ENCODE results near the gene ZNF43. TPM values are rescaled to one million over a fixed set of nuclear protein-coding genes. Genes with fewer than 3 reads are reported as not detected.
"Not testable (repeated sequence)": the region's sequence is repeated elsewhere in the genome, so short reads cannot be mapped to it uniquely, and the experiment has no call there.

ZNF43 gene
- total RNA-seq = 10 to 100 TPM; 25.8 to 27.8 TPM

DNA sequence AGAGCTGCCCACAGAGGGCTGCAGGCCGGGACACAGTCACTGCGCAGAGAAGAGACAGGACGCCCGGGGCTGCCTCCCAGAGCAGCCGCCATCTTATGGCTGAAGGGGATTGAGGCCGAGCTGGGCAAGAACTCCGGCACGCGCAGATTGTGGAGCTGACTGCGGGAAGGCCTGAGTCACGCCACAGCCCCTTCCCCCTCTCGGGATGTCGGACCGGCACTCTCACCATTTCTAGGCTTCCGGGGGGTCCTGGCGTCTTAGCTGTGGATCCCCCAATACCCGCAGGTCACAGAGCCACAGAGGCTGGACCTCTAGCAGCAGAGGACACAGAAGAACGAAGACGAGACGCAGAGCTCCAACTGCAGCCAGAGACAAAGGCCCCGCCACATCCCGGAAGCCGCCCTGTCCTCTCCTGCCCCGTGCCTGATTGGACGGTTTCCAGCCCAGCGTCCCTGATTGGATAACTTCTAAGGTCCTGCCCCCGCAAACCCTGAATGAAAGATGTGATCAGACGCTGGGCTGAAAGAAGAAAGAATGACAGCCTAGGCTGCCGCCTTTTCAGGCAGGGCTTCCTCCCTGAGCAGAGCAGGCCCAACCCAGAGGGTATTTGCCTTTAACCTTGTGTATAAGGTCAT lies at the start of gene ZNF43:
TSS of gene ZNF43 (minus strand) at position 373 of the 635 bp plus-strand sequence. CDS start at position 229, 144 bp downstream.
- Mint-ChIP-seq H3K27ac (peak within 1 kb of the TSS; percentile 99), H3K27me3 (ENCODE audit: low read depth) (no peaks in the 10 kb centered on the region), H3K9me3 (peaks cover 11% of the 10 kb centered on the region), H3K36me3 (ENCODE audit: low read depth) (peaks cover 62% of the 10 kb centered on the region), H3K4me3 (peak within 1 kb of the TSS; percentile 98), H3K4me1 (ENCODE audit: low read depth) (peaks cover 37% of the 10 kb centered on the region)
- CTCF ChIA-PET = interaction anchor here (1.4 to 1.6 kb wide), 2 partner anchors 9 to 16 kb away, joined by 5 to 7 read pairs; no protein-coding TSS in a partner anchor
- intact Hi-C loops (cut with micrococcal nuclease) = loop anchor here (1.0 to 10.0 kb wide), 7 partner anchors 10 to 1174 kb away; partner anchors contain the start of genes ZNF100, ZNF429, ZNF430 and ZNF626
- DNase-seq = peak; percentile 97

- CTCF ChIA-PET; H3K36me3 Mint-ChIP-seq (ENCODE audit: low read depth); intact Hi-C loops (cut with micrococcal nuclease); DNase-seq; H3K27ac Mint-ChIP-seq; H3K4me1 Mint-ChIP-seq (ENCODE audit: low read depth); H3K9me3 Mint-ChIP-seq; H3K4me3 Mint-ChIP-seq: not testable (repeated sequence)
- H3K27me3 Mint-ChIP-seq (ENCODE audit: low read depth) = peaks cover 14% of the 10 kb centered on the region
Observed at GRCh38 chr19:21885516-21885915, 49.5 kb upstream of the ZNF43 start.

DNA sequence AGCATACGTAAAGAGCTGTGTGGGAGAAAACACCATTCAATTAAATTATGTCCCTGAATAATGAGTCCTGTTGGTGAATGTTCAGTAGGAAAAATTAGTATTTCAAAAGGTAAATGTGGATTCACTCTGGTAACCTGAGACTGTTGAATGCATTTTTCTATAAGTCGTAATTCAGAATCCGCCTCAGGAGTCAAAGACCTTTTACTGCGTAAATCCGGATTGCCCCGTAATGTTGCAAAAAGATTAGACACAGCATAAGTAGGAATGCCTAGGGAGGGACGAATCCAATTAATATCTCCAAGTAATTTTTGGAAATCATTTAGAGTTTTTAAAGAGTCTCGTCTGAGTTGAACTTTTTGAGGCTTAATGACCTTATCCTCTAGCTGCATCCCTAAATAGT lies 48.8 kb upstream of the ZNF43 start:
- DNase-seq; CTCF ChIA-PET; H3K27ac Mint-ChIP-seq; H3K4me3 Mint-ChIP-seq; H3K9me3 Mint-ChIP-seq; H3K36me3 Mint-ChIP-seq (ENCODE audit: low read depth); intact Hi-C loops (cut with micrococcal nuclease); H3K4me1 Mint-ChIP-seq (ENCODE audit: low read depth): not testable (repeated sequence)
- H3K27me3 Mint-ChIP-seq (ENCODE audit: low read depth) = peaks cover 14% of the 10 kb centered on the region

DNA sequence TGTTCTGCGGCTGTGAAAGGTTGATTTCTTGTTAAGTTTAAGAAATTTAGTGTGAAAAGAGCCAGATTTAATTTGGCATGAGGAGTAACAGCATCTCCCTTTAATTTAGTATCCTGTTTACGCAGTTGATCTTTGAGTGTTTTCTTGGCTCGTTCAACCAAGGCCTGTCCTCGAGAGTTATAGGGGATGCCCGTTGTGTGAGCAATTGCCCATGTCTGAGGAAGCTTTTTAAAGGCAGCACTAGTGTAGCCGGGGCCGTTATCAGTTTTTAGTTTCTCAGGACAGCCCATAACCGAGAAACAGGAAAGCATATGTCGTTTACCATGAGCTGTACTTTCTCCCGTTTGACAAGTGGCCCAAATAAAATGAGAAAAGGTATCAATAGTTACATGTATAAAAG lies 47.5 kb upstream of the ZNF43 start:
- Mint-ChIP-seq H3K4me1 (ENCODE audit: low read depth) (no peaks in the 10 kb centered on the region), H3K27ac (no peak overlapping the region), H3K27me3 (ENCODE audit: low read depth) (peaks cover 10% of the 10 kb centered on the region), H3K4me3 (no peak overlapping the region), H3K36me3 (ENCODE audit: low read depth) (no peaks in the 10 kb centered on the region), H3K9me3 (no peaks in the 10 kb centered on the region)
- DNase-seq = no peak
- intact Hi-C loops (cut with micrococcal nuclease) = no loop called here
- CTCF ChIA-PET = no interaction called here

GRCh38 chr19:21880761-21881160 lies 44.8 kb upstream of the ZNF43 start:
- H3K9me3 Mint-ChIP-seq; H3K27ac Mint-ChIP-seq; H3K4me3 Mint-ChIP-seq; H3K36me3 Mint-ChIP-seq (ENCODE audit: low read depth); CTCF ChIA-PET; H3K4me1 Mint-ChIP-seq (ENCODE audit: low read depth); intact Hi-C loops (cut with micrococcal nuclease): not testable (repeated sequence)
- DNase-seq = peak; percentile 43
- peaks cover 10% of the 10 kb centered on the region for H3K27me3 Mint-ChIP-seq (ENCODE audit: low read depth)

- Mint-ChIP-seq H3K27ac (no peak overlapping the region), H3K27me3 (ENCODE audit: low read depth) (peaks cover 2% of the 10 kb centered on the region), H3K4me3 (no peak overlapping the region), H3K4me1 (ENCODE audit: low read depth) (no peaks in the 10 kb centered on the region), H3K36me3 (ENCODE audit: low read depth) (no peaks in the 10 kb centered on the region), H3K9me3 (no peaks in the 10 kb centered on the region)
- intact Hi-C loops (cut with micrococcal nuclease) = no loop called here
- no peak for DNase-seq
- CTCF ChIA-PET = no interaction called here
Observed at GRCh38 chr19:21878646-21879045, 42.7 kb upstream of the ZNF43 start.

DNA sequence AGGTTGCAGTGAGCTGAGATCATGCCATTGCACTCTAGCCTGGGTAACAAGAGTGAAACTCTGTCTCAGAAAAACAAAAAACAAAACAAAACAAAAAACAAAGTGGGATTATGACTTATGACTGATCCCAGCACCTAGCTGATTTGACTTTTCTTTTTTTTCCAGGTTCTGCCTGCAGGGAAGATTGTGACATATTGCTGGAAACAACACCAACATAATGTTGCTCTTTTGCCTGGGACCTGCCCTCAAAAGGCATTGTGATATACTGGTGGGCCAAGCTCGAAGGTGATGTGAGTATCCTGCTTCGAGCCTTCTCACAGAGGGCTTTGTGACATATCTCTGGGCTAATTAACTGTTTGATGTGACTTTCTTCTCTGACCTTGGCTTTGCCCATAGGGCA lies 42.0 kb upstream of the ZNF43 start:
- no peak overlapping the region for H3K27ac Mint-ChIP-seq
- H3K9me3 Mint-ChIP-seq = no peaks in the 10 kb centered on the region
- CTCF ChIA-PET = interaction anchor here (0.6 kb wide), 1 partner anchor 325 kb away, joined by 3 read pairs; no protein-coding TSS in a partner anchor
- DNase-seq = no peak
- no peaks in the 10 kb centered on the region for H3K27me3 Mint-ChIP-seq (ENCODE audit: low read depth)
- intact Hi-C loops (cut with micrococcal nuclease) = no loop called here
- no peaks in the 10 kb centered on the region for H3K36me3 Mint-ChIP-seq (ENCODE audit: low read depth)
- H3K4me1 Mint-ChIP-seq (ENCODE audit: low read depth) = no peaks in the 10 kb centered on the region
- H3K4me3 Mint-ChIP-seq = no peak overlapping the region

DNA sequence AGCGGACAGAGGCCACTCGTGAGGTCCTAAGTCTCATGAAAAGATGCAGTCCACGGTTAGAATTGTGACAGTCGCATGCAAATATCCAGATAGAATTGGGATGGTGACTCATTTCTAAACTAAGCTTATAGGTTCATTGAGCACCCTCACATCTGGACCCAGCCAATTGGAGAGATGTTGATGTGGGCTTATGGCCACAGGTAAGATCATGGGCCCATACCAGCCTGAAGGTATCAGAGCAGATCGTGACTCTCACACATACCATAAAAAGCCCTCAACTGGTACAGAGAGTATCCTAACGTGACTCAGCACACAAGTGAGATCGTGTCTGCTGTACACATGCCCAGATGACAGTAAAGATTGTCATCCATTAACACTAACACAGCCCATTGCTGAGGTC lies 40.6 kb upstream of the ZNF43 start:
- H3K4me3 Mint-ChIP-seq, CTCF ChIA-PET, H3K9me3 Mint-ChIP-seq: not testable (repeated sequence)

GRCh38 chr19:21856773-21857514 lies 21.0 kb upstream of the ZNF43 start:
- CTCF ChIA-PET = no interaction called here
- intact Hi-C loops (cut with micrococcal nuclease) = loop anchor here (10.0 kb wide), 4 partner anchors 462 to 1538 kb away; partner anchors contain the start of genes ZNF492, ZNF493, ZNF85 and ZNF91
- Mint-ChIP-seq H3K27me3 (ENCODE audit: low read depth) (peaks cover 3% of the 10 kb centered on the region), H3K9me3 (no peaks in the 10 kb centered on the region), H3K4me3 (no peak overlapping the region), H3K27ac (no peak overlapping the region), H3K4me1 (ENCODE audit: low read depth) (peaks cover 11% of the 10 kb centered on the region), H3K36me3 (ENCODE audit: low read depth) (no peaks in the 10 kb centered on the region)
- no peak for DNase-seq

More for the DNA sequence above, 40.6 kb upstream of the ZNF43 start:
- H3K27me3 Mint-ChIP-seq (ENCODE audit: low read depth); H3K27ac Mint-ChIP-seq; DNase-seq; intact Hi-C loops (cut with micrococcal nuclease); H3K36me3 Mint-ChIP-seq (ENCODE audit: low read depth); H3K4me1 Mint-ChIP-seq (ENCODE audit: low read depth): not testable (repeated sequence)

DNA sequence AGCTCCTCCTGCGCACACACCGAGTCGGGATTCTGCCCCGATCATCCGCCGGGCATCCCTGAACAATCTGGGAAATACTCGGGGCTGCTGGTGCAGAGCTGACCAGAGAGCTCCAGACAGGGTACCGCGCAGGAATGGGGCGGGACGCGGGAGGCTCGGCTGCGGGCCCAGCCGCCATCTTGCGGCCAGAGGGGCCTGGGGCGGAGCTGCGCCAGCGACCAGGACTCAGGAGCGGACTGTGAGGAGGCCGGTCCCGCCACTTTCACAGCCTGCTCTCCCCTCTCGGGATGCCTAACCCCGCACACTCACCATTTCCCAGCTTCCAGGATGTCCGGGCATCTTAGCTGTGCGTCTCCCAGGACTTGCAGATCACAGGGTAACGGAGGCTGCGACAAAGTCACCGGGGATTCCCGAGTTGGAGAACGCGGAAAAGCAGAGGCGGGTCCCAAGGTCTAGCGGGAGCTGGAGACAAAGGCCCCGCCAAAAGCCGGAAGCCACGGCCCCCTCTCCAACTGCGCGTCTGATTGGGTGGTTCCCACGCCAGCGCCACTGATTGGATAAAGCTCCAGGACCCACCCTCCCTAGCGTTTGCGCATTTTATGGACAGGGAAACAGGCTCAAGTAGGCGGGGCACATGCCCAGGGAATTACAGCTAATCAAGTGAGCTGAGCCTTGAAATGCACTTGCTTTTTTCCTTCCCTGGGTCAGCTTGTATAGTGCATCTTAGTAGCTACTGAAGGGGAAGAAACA lies 15.8 kb upstream of the ZNF43 start:
- no peaks in the 10 kb centered on the region for H3K27me3 Mint-ChIP-seq (ENCODE audit: low read depth)
- peaks cover 31% of the 10 kb centered on the region for H3K4me1 Mint-ChIP-seq (ENCODE audit: low read depth)
- H3K9me3 Mint-ChIP-seq = no peaks in the 10 kb centered on the region
- H3K36me3 Mint-ChIP-seq (ENCODE audit: low read depth) = peaks cover 25% of the 10 kb centered on the region
- peak overlapping the region; percentile 88 for H3K4me3 Mint-ChIP-seq
- CTCF ChIA-PET = interaction anchor here (0.5 to 1.3 kb wide), 5 partner anchors 8 to 283 kb away, joined by 3 to 6 read pairs (median 5); partner anchors contain the start of gene ZNF43
- intact Hi-C loops (cut with micrococcal nuclease) = loop anchor here (1.0 to 10.0 kb wide), 9 partner anchors 15 to 1543 kb away; partner anchors contain the start of genes ZNF100, ZNF257, ZNF429 and ZNF43
- peak overlapping the region; percentile 91 for H3K27ac Mint-ChIP-seq
- peak; percentile 97 for DNase-seq

DNA sequence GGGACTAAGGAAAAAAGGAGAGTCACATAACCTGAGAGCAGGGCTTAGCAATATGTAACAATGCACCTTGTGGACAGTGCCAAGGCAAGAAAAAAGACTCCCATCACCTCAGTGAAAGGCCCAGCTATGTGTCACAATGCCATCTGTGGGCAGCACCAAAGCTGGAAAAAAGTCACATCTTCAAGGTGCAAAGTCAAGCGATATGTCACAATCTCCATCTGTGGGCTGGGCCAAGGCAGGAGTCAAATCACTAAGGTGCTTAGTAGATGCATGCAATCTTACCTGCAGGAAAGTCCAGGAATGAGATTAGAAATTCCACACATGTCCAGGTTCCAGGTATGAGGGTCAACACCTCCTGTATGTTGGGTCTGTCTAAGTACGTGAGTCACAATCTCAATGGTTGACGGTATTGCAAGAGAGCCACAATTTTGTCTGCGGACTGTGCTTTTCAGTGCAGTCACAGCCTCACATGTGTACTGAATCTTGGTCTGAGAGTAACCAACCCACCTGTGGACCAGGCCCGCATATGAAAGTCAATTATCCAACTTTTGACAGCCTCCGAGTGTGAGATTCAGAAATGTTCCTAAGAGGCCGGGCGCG lies 14.8 kb upstream of the ZNF43 start:
- peaks cover 32% of the 10 kb centered on the region for H3K36me3 Mint-ChIP-seq (ENCODE audit: low read depth)
- H3K4me3 Mint-ChIP-seq = peak overlapping the region; percentile 88
- intact Hi-C loops (cut with micrococcal nuclease) = loop anchor here (5.0 to 10.0 kb wide), 5 partner anchors 343 to 1544 kb away; partner anchors contain the start of genes ZNF429, ZNF492, ZNF493 and ZNF85
- CTCF ChIA-PET = interaction anchor here (0.6 kb wide), 1 partner anchor 165 kb away, joined by 4 read pairs; no protein-coding TSS in a partner anchor
- H3K9me3 Mint-ChIP-seq = no peaks in the 10 kb centered on the region
- peaks cover 36% of the 10 kb centered on the region for H3K4me1 Mint-ChIP-seq (ENCODE audit: low read depth)
- H3K27ac Mint-ChIP-seq = peak overlapping the region; percentile 91
- DNase-seq = peak; percentile 50
- H3K27me3 Mint-ChIP-seq (ENCODE audit: low read depth) = no peaks in the 10 kb centered on the region

DNA sequence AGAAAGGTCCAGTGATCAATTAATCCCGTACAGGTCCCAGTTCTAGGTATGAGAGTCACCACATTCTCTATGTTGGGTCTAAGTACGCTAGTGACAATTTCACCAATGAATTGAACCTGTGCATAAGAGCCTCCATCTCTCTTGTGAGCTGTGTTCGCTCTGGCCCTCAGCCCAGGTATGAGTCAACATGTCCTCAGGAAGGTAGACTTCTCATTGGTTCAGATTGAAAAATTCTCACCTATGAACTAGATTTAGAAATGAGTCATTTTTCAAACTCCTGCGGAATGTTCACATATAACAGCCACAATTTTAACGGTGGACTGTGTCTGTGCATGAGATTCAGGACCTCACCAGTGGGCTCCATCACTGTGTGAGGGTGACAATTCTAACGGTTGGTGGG lies 12.7 kb upstream of the ZNF43 start:
- no peak overlapping the region for H3K4me3 Mint-ChIP-seq

More for the DNA sequence above, 12.7 kb upstream of the ZNF43 start:
- H3K9me3 Mint-ChIP-seq = no peaks in the 10 kb centered on the region
- H3K4me1 Mint-ChIP-seq (ENCODE audit: low read depth) = peaks cover 36% of the 10 kb centered on the region
- H3K27ac Mint-ChIP-seq = no peak overlapping the region
- intact Hi-C loops (cut with micrococcal nuclease) = no loop called here
- peaks cover 47% of the 10 kb centered on the region for H3K36me3 Mint-ChIP-seq (ENCODE audit: low read depth)
- H3K27me3 Mint-ChIP-seq (ENCODE audit: low read depth) = no peaks in the 10 kb centered on the region
- DNase-seq = peak; percentile 38
- CTCF ChIA-PET = no interaction called here
